Fibroblast of pulmonary artery (primary cell): Measurements from ENCODE around the gene ODF4.
"Not testable (repeated sequence)": the region's sequence is repeated elsewhere in the genome, so short reads cannot be mapped to it uniquely, and the experiment has no call there.

Experiments
- DNase-seq: peaks from one replicate; pipeline ENCODE4 v3.0.0-alpha.2; 2010; ENCODE audit warnings: low read depth
- H3K4me3 ChIP-seq: replicated peaks from 2 replicates; pipeline ENCODE4 v1.5.1; 2011; ENCODE audit warnings: low read depth, mild to moderate bottlenecking, control low read depth, low read length, moderate library complexity
- CTCF ChIP-seq: IDR thresholded peaks from 2 replicates; pipeline ENCODE4 v1.5.1; 2011; ENCODE audit warnings: mild to moderate bottlenecking, control low read depth, low read length, inconsistent platforms; ENCODE audit errors: missing control alignments

The ODF4 gene

GRCh38 chr17:8393470-8394231 is 54.0 kb downstream of the ODF4 start:
- TF ChIP-seq CTCF: no peak
- DNase-seq: no peak
- H3K4me3 ChIP-seq: no peak overlapping the region

GRCh38 chr17:8394497-8394896 is 54.9 kb downstream of the ODF4 start:
- not testable (repeated sequence) for H3K4me3 ChIP-seq, DNase-seq
